GM12891 (cell line): ENCODE results near the gene KCND3.

Source experiments
- PAX5 ChIP-seq: IDR thresholded peaks from 2 replicates; pipeline ENCODE4 v1.6.1; 2011; ENCODE audit warnings: low read length, moderate library complexity, mild to moderate bottlenecking; ENCODE audit not compliant: insufficient read depth, severe bottlenecking
- POLR2A ChIP-seq: IDR thresholded peaks from 2 replicates; pipeline ENCODE4 v1.6.1; 2011; ENCODE audit warnings: low read depth, low read length, control low read depth
- POLR2AphosphoS5 ChIP-seq: IDR thresholded peaks from 2 replicates; pipeline ENCODE4 v1.6.1; 2011; ENCODE audit warnings: low read depth, low read length, control low read depth
- SPI1 ChIP-seq: IDR thresholded peaks from 2 replicates; pipeline ENCODE4 v1.6.1; 2011; ENCODE audit warnings: low read depth, low read length, control low read depth
- TAF1 ChIP-seq: IDR thresholded peaks from 2 replicates; pipeline ENCODE4 v1.6.1; 2011; ENCODE audit warnings: low read depth, low read length, control low read depth

GRCh38 chr1:111802984-111803383 is 186.5 kb downstream of the KCND3 start:
- TF ChIP-seq PAX5 = no peak
- no peak for TF ChIP-seq POLR2AphosphoS5
- TF ChIP-seq TAF1 = no peak
- no peak for TF ChIP-seq POLR2A
- no peak for TF ChIP-seq SPI1
